H9 (cell line): ENCODE data around the gene CPT1C. TPM values are rescaled to one million over a fixed set of nuclear protein-coding genes. Genes with fewer than 3 reads are reported as not detected.

Source experiments
- DNase-seq: peaks from one replicate; pipeline ENCODE4 v3.0.0-alpha.2; 2017
- H2AFZ ChIP-seq: one replicate; pipeline ENCODE4 v1.6.1; 2013; ENCODE audit warnings: mild to moderate bottlenecking, low read length, control low read depth, moderate library complexity
- H2AK5ac ChIP-seq: 2 replicates; pipeline ENCODE4 v1.6.1; 2013; ENCODE audit warnings: low read length, control low read depth, mixed read lengths; ENCODE audit not compliant: insufficient read length
- H2BK120ac ChIP-seq: one replicate; pipeline ENCODE4 v1.6.1; 2013; ENCODE audit warnings: low read depth, mild to moderate bottlenecking, low read length, control low read depth, inconsistent platforms; ENCODE audit not compliant: poor library complexity, severe bottlenecking
- H2BK12ac ChIP-seq: 2 replicates; pipeline ENCODE4 v1.6.1; 2013; ENCODE audit warnings: low read length, control low read depth, mixed read lengths, low read depth; ENCODE audit not compliant: insufficient read length
- H2BK15ac ChIP-seq: 2 replicates; pipeline ENCODE4 v1.6.1; 2013; ENCODE audit warnings: low read depth, low read length, control low read depth
- H2BK20ac ChIP-seq: one replicate; pipeline ENCODE4 v1.6.1; 2013; ENCODE audit warnings: low read depth, mild to moderate bottlenecking, low read length, control low read depth, inconsistent platforms; ENCODE audit not compliant: poor library complexity, severe bottlenecking
- H2BK5ac ChIP-seq: 2 replicates; pipeline ENCODE4 v1.6.1; 2013; ENCODE audit warnings: low read length, control low read depth, mixed read lengths; ENCODE audit not compliant: insufficient read length
- H3K14ac ChIP-seq: 2 replicates; pipeline ENCODE4 v1.6.1; 2013; ENCODE audit warnings: low read length, control low read depth; ENCODE audit not compliant: insufficient read depth
- H3K18ac ChIP-seq: 2 replicates; pipeline ENCODE4 v1.6.1; 2013; ENCODE audit warnings: low read depth, mild to moderate bottlenecking, mixed read lengths, low read length, control low read depth; ENCODE audit not compliant: insufficient read length
- H3K23ac ChIP-seq: 2 replicates; pipeline ENCODE4 v1.6.1; 2013; ENCODE audit warnings: low read length, control low read depth, mixed read lengths, low read depth; ENCODE audit not compliant: insufficient read length
- H3K23me2 ChIP-seq: 2 replicates; pipeline ENCODE4 v1.6.1; 2013; ENCODE audit warnings: low read depth, mild to moderate bottlenecking, mixed read lengths, low read length, control low read depth; ENCODE audit not compliant: insufficient read length, poor library complexity, severe bottlenecking
- H3K27ac ChIP-seq: 2 replicates; pipeline ENCODE4 v1.5.1; 2013; ENCODE audit warnings: low read length, control low read depth, mixed read lengths, low read depth; ENCODE audit not compliant: insufficient read length
- H3K27me3 ChIP-seq: 2 replicates; pipeline ENCODE4 v1.6.1; 2013; ENCODE audit warnings: low read length, control low read depth, inconsistent platforms; ENCODE audit not compliant: insufficient read depth
- H3K4ac ChIP-seq: 2 replicates; pipeline ENCODE4 v1.6.1; 2013; ENCODE audit warnings: low read depth, mild to moderate bottlenecking, control low read depth, inconsistent platforms, low read length, moderate library complexity
- H3K4me1 ChIP-seq: 2 replicates; pipeline ENCODE4 v1.6.1; 2013; ENCODE audit warnings: low read length, control low read depth, inconsistent platforms; ENCODE audit not compliant: insufficient read depth
- H3K4me2 ChIP-seq: 2 replicates; pipeline ENCODE4 v1.6.1; 2013; ENCODE audit warnings: low read length, control low read depth, mixed read lengths; ENCODE audit not compliant: insufficient read length, insufficient read depth
- H3K56ac ChIP-seq: 2 replicates; pipeline ENCODE4 v1.6.1; 2013; ENCODE audit warnings: low read depth, mild to moderate bottlenecking, mixed read lengths, low read length, control low read depth; ENCODE audit not compliant: insufficient read length
- H3K79me1 ChIP-seq: 2 replicates; pipeline ENCODE4 v1.6.1; 2013; ENCODE audit warnings: low read depth, mild to moderate bottlenecking, moderate library complexity, low read length, control low read depth, inconsistent platforms; ENCODE audit not compliant: insufficient read depth, poor library complexity, severe bottlenecking
- H3K79me2 ChIP-seq: 2 replicates; pipeline ENCODE4 v1.6.1; 2013; ENCODE audit warnings: low read length, control low read depth, inconsistent platforms; ENCODE audit not compliant: insufficient read depth
- H3K9ac ChIP-seq: 2 replicates; pipeline ENCODE4 v1.6.1; 2013; ENCODE audit warnings: low read length, control low read depth, mixed read lengths; ENCODE audit not compliant: insufficient read length; ENCODE audit errors: extremely low read depth
- H3K9me3 ChIP-seq: one replicate; pipeline ENCODE4 v1.6.1; 2013; ENCODE audit warnings: low read depth, low read length, inconsistent platforms; ENCODE audit not compliant: control insufficient read depth
- H3T11ph ChIP-seq: one replicate; pipeline ENCODE4 v1.6.1; 2013; ENCODE audit warnings: mild to moderate bottlenecking, low read length, control low read depth, inconsistent platforms
- H4K20me1 ChIP-seq: one replicate; pipeline ENCODE4 v1.6.1; 2013; ENCODE audit not compliant: control insufficient read depth, insufficient read length, insufficient read depth
- H4K5ac ChIP-seq: 2 replicates; pipeline ENCODE4 v1.6.1; 2013; ENCODE audit warnings: low read depth, mild to moderate bottlenecking, mixed read lengths, low read length, control low read depth; ENCODE audit not compliant: insufficient read length
- H4K8ac ChIP-seq: replicated peaks from 2 replicates; pipeline ENCODE4 v1.6.1; 2013; ENCODE audit warnings: low read length, control low read depth, mixed read lengths, low read depth; ENCODE audit not compliant: insufficient read length
- H4K91ac ChIP-seq: 2 replicates; pipeline ENCODE4 v1.6.1; 2013; ENCODE audit warnings: low read depth, mild to moderate bottlenecking, moderate library complexity, mixed read lengths, low read length, control low read depth; ENCODE audit not compliant: insufficient read length
- H3K27ac Mint-ChIP-seq, 3 experiments: 2 replicates in 2 of 3; 3 replicates in 1 of 3; pipeline ENCODE4 v1.8.0; 2020 to 2021; ENCODE audit warnings: mixed read lengths in 3 of 3, mild to moderate bottlenecking in 1 of 3, moderate library complexity in 1 of 3
- H3K27me3 Mint-ChIP-seq: 2 replicates; pipeline ENCODE4 v1.8.0; 2021; ENCODE audit warnings: low read depth, mild to moderate bottlenecking, moderate library complexity, mixed read lengths
- H3K36me3 Mint-ChIP-seq, 3 experiments: 2 replicates in 2 of 3; 3 replicates in 1 of 3; pipeline ENCODE4 v1.8.0; 2020 to 2021; ENCODE audit warnings: low read depth in 3 of 3, mixed read lengths in 3 of 3; ENCODE audit not compliant: insufficient read depth in 1 of 3
- H3K4me1 Mint-ChIP-seq, 2 experiments: 2 replicates each; pipeline ENCODE4 v1.8.0; 2020; ENCODE audit warnings: mixed read lengths in 2 of 2
- H3K4me3 Mint-ChIP-seq, 2 experiments: 2 replicates in 1 of 2; 3 replicates in 1 of 2; pipeline ENCODE4 v1.8.0; 2020 to 2021; ENCODE audit warnings: mild to moderate bottlenecking in 2 of 2, mixed read lengths in 2 of 2, moderate library complexity in 1 of 2
- H3K9me3 Mint-ChIP-seq, 2 experiments: 2 replicates in 1 of 2; 3 replicates in 1 of 2; pipeline ENCODE4 v1.8.0; 2020; ENCODE audit warnings: mild to moderate bottlenecking in 2 of 2, mixed read lengths in 2 of 2, moderate library complexity in 1 of 2
- CTCF ChIP-seq: fragments of 200-600 bp; sonication (generic); conservative IDR thresholded peaks from 3 replicates; pipeline ENCODE4 v1.8.0; 2021; ENCODE audit warnings: antibody characterized with exemption, mild to moderate bottlenecking
- WGBS: extraction: QIAGEN DNeasy Blood & Tissue Kit; methylation state at CpG from one replicate; pipeline ENCODE4 v1.1.7; 2013; ENCODE audit warnings: missing lambda C conversion rate, low lambda C conversion rate, mixed read lengths; ENCODE audit not compliant: insufficient read length; ENCODE audit errors: extremely low coverage; 5-methylcytosine and 5-hydroxymethylcytosine counted together
- total RNA-seq: library from RNA; stranded (reverse); gene quantifications from 2 replicates; pipeline ENCODE4 v1.2.1, GENCODE V29; 2021

The CPT1C gene
- total RNA-seq, 1 experiment from 2014 or later, result 74.6 TPM

GRCh38 chr19:49684251-49684982, 6.5 kb upstream of the CPT1C start:
- H3K79me1 ChIP-seq, result peaks cover 2% of the 10 kb centered on the region
- no peak overlapping the region for H3K9ac ChIP-seq
- H3K9me3 ChIP-seq, result no peaks in the 10 kb centered on the region
- H3K9me3 Mint-ChIP-seq, result no peaks in the 10 kb centered on the region; a peak in 2 of 5 replicates
- H4K91ac ChIP-seq, result no peak overlapping the region
- H3K56ac ChIP-seq, result no peak overlapping the region
- no peak overlapping the region for H2AK5ac ChIP-seq
- H3T11ph ChIP-seq, result no peak overlapping the region
- peak; percentile 68 for DNase-seq
- no peaks in the 10 kb centered on the region for H3K23me2 ChIP-seq
- H3K14ac ChIP-seq, result no peak overlapping the region
- H4K20me1 ChIP-seq, result no peaks in the 10 kb centered on the region
- H3K27me3 Mint-ChIP-seq, result no peaks in the 10 kb centered on the region; the same call in 1 of the 2 replicates
- peak overlapping the region in 1 of 2 experiments; percentile 46; a peak in 1 of 5 replicates for H3K4me3 Mint-ChIP-seq
- H2AFZ ChIP-seq, result no peak overlapping the region
- no peak overlapping the region for H3K23ac ChIP-seq
- peak; percentile 66 for TF ChIP-seq CTCF
- peak overlapping the region; percentile 11 to 88 (median 49); a peak in 2 of 7 replicates for H3K27ac Mint-ChIP-seq
- no peak overlapping the region for H3K18ac ChIP-seq
- peaks cover 46 to 76% (median 63%) of the 10 kb centered on the region in 3 experiments for H3K36me3 Mint-ChIP-seq
- H2BK120ac ChIP-seq, result no peak overlapping the region
- H3K4me1 ChIP-seq, result peaks cover 10% of the 10 kb centered on the region; the same call in 1 of the 2 replicates
- H4K8ac ChIP-seq, result no peak overlapping the region
- H2BK5ac ChIP-seq, result no peak overlapping the region
- H2BK15ac ChIP-seq, result no peak overlapping the region
- H3K4ac ChIP-seq, result no peak overlapping the region
- H3K4me1 Mint-ChIP-seq, result peaks cover 31 to 58% of the 10 kb centered on the region in 2 experiments
- no peaks in the 10 kb centered on the region for H3K27me3 ChIP-seq
- H2BK20ac ChIP-seq, result no peak overlapping the region
- no peak overlapping the region for H3K4me2 ChIP-seq
- no peak overlapping the region for H2BK12ac ChIP-seq
- no CpG with 5 or more reads among the region's 35 CpGs for WGBS
- H4K5ac ChIP-seq, result no peak overlapping the region
- H3K79me2 ChIP-seq, result peaks cover 5% of the 10 kb centered on the region; the same call in 1 of the 2 replicates
- no peak overlapping the region for H3K27ac ChIP-seq
